Thyroid gland (tissue), 4 donors: Measurements from ENCODE around the gene KIAA1614.

ENCODE experiments used
- CTCF ChIP-seq, 6 experiments: fragments of 200-600 bp in 3 of 6; fragments of 450-650 bp in 3 of 6; sonication (generic) in 3 of 6; IDR thresholded peaks; one replicate each; pipeline ENCODE4 v1.5.1; 2016 to 2019; ENCODE audit warnings: antibody characterized with exemption in 6 of 6, mild to moderate bottlenecking in 2 of 6, inconsistent platforms in 1 of 6, moderate library complexity in 1 of 6
- POLR2A ChIP-seq, 2 donors: fragments of 450-650 bp; IDR thresholded peaks; one replicate each; pipeline ENCODE4 v1.6.1; 2017; ENCODE audit warnings: antibody characterized with exemption in 2 of 2, mild to moderate bottlenecking in 2 of 2, moderate library complexity in 1 of 2

- TF ChIP-seq CTCF (IDR thresholded peaks at IDR 0.05): no peak
- no peak for TF ChIP-seq POLR2A (IDR thresholded peaks at IDR 0.05)
Observed at GRCh38 chr1:180988253-180988752, 75.6 kb downstream of the KIAA1614 start.
